ENCODE data around the gene ATP4A.

Gene ATP4A

DNA sequence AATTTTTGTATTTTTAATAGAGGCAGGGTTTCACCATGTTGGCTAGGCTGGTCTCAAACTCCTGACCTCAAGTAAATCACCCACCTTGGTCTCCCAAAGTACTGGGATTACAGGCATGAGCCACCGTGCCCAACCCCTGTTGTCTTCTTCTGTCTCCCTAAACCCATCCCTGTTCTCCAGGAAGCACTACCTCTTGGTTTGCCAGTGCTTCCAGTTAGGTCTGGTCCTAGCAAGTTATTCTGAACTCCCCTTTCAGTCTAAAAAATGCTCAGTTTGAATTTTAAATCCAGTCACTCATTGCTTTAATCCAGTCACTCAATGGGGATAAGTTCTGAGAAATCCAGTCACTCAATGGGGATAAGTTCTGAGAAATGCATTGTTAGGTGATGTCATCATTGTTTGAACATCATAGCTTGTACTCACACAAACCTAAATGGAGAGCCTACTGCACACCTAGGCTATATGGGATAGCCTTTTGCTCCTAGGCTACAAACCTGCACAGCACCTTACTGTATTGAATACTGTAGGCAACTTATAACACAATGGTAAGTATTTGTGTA lies 8.0 kb upstream of the ATP4A start:
- TF ChIP-seq, protein P1, sequence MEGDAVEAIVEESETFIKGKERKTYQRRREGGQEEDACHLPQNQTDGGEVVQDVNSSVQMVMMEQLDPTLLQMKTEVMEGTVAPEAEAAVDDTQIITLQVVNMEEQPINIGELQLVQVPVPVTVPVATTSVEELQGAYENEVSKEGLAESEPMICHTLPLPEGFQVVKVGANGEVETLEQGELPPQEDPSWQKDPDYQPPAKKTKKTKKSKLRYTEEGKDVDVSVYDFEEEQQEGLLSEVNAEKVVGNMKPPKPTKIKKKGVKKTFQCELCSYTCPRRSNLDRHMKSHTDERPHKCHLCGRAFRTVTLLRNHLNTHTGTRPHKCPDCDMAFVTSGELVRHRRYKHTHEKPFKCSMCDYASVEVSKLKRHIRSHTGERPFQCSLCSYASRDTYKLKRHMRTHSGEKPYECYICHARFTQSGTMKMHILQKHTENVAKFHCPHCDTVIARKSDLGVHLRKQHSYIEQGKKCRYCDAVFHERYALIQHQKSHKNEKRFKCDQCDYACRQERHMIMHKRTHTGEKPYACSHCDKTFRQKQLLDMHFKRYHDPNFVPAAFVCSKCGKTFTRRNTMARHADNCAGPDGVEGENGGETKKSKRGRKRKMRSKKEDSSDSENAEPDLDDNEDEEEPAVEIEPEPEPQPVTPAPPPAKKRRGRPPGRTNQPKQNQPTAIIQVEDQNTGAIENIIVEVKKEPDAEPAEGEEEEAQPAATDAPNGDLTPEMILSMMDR (IDR thresholded peaks at IDR 0.05; ENCODE audit: insufficient read depth, low read length, missing control alignments), result no peak
- POLR2A ChIA-PET, result no interaction called here
- CTCF ChIA-PET, result no interaction called here
- DNase-seq (ENCODE audit: low read depth, low spot score), result no peak
- no peak overlapping the region for H3K4me3 ChIP-seq (ENCODE audit: low read depth, low read length)

DNA sequence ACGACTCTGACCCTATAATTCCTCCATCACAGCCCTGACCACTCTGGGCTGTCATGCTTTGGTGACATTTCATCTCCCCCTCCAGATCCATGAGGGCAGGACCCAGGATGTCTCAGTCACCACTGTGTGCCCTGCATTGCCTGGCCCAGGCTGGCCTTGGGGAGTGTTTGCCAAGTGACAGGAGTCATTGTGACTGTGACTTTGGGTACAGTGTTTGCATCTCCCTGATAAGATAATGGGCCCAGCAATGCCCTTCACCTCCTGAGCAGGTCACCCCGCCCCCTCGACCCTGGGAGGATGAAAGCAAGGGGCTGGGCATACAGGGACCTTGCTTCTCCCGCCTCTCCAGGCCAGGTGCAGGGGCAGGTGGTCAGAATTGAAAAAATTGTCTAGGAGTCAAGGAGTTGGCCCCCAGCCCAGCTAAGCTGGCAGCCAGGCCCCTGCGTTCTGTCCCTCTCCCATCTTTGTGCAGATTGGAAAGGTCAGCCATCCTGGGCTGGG lies 5.9 kb upstream of the ATP4A start:
- no peak overlapping the region for H3K4me3 ChIP-seq (ENCODE audit: low read depth, low read length)
- ChIA-PET CTCF (interaction anchor here (1.1 to 1.6 kb wide), 2 partner anchors 20 to 59 kb away, joined by 3 to 5 read pairs; no protein-coding TSS in a partner anchor), POLR2A (no interaction called here)
- DNase-seq (ENCODE audit: low read depth, low spot score), result no peak
- TF ChIP-seq, protein P1 (IDR thresholded peaks at IDR 0.05; ENCODE audit: insufficient read depth, low read length, missing control alignments), result no peak

DNA sequence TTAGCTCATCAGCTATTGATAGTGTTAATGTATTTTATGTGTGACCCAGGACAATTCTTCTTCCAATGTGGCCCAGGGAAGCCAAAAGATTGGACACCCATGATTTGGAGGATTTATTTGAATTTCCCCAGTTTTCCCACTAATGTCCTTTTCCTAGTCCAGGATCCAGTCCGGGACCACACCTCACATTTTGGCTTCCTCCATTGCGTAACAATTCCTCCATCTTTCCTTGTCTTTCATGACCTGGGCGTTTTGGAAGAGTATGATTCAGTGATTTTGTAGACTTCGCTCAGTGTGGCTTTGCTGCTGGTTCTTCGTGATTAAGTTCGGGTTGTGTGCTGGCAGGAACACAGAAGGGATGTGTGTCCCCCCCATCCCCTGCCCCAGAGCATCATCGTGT lies 3.3 kb upstream of the ATP4A start:
- TF ChIP-seq, protein P1 (IDR thresholded peaks at IDR 0.05; ENCODE audit: insufficient read depth, low read length, missing control alignments), result no peak
- POLR2A ChIA-PET, result no interaction called here
- CTCF ChIA-PET, result interaction anchor here (3.9 kb wide), 1 partner anchor 18 kb away, joined by 14 read pairs; no protein-coding TSS in a partner anchor
- no peak overlapping the region for H3K4me3 ChIP-seq (ENCODE audit: low read depth, low read length)
- no peak for DNase-seq (ENCODE audit: low read depth, low spot score)

DNA sequence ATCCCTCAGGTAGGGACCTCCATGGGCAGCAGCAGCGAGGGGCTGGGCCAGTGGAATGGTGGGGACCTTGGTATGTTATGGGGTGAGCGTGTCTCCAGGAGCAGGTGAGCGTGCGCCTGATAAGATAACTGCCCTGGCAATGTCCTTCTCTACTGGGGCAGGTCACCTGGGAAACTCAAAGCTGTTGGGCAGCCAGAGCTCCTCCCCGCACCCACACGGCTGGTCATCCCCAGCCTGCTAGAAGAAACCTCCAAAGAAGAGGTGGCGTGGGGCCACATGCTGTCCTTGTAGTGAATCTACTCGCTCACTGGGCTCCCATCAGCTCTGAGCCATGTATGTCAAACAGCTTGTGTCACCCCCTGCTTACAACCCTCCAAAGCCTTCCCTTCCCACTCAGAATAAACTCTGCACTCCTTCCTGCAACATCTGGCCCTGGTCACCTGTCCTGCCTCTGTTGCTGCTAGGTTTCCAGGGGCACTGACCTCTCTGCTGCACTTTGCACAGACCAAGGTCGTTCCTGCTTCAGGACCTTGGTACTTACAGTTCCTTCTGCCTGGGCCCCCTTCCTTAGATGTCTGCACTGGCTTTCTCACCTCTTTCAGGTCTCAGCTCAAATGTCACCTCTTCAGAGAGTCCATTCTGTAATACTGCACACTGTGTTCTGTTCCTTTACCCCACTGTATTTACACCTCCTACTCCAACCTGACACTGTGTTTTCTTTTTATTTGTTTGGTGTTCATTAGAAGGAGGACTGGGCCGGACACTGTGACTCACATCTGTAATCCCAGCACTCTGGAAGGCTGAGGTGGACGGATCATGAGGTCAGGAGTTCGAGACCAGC lies 1.8 kb upstream of the ATP4A start:
- TF ChIP-seq, protein P1 (IDR thresholded peaks at IDR 0.05; ENCODE audit: insufficient read depth, low read length, missing control alignments), result no peak
- no peak overlapping the region for H3K4me3 ChIP-seq (ENCODE audit: low read depth, low read length)
- ChIA-PET POLR2A (no interaction called here), CTCF (interaction anchor here (1.0 to 3.9 kb wide), 2 partner anchors 16 to 56 kb away, joined by 3 to 14 read pairs; no protein-coding TSS in a partner anchor)
- DNase-seq (ENCODE audit: low read depth, low spot score), result no peak

DNA sequence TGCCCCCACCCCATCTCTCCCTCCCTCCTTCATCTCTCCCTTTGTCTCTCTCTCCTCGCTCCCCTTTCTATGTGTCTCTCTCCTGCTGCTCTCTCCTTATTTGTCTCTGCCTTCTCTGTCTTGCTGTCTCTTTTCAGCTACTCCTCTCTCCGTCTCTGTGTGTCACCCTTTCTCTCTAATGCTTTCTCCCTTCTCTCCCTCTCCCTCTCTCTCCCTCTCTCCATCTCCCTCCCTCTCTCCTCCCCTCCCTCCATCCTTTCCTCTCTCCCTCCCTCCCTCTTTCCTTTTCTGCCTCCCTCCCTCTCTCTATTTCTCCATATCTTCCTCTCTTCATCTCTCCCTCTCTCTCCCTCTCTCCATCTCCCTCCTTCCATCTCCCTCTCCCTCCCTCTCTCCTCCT lies 682 bp downstream of the ATP4A start:
- ChIA-PET POLR2A (no interaction called here), CTCF (interaction anchor here (1.0 kb wide), 1 partner anchor 13 kb away, joined by 5 read pairs; no protein-coding TSS in a partner anchor)
- DNase-seq (ENCODE audit: low read depth, low spot score), result no peak
- TF ChIP-seq, protein P1 (IDR thresholded peaks at IDR 0.05; ENCODE audit: insufficient read depth, low read length, missing control alignments), result no peak
- H3K4me3 ChIP-seq (ENCODE audit: low read depth, low read length), result no peak overlapping the region

DNA sequence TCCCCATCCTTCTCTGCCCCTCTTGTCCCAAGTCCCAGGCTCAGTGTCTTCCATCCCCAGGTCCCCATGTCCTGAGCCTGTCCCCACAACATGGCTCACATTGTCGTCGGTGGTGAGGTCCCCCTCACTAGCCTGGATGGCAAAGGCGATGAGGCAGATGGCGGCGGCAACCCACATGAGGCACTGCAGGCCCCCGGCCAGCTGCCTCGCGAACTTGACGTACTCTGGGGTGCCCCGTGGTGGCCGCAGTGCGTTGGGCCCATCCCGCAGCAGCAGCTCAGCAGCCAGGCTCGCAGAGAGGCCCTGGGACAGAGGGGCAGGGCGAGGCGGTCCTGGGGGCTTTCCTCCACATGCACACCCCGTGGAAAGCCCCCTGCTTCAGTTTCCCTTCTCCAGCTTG lies 1.1 kb downstream of the ATP4A start:
- CTCF ChIA-PET, result no interaction called here
- DNase-seq (ENCODE audit: low read depth, low spot score), result no peak
- TF ChIP-seq, protein P1 (IDR thresholded peaks at IDR 0.05; ENCODE audit: insufficient read depth, low read length, missing control alignments), result no peak
- no peak overlapping the region for H3K4me3 ChIP-seq (ENCODE audit: low read depth, low read length)
- POLR2A ChIA-PET, result no interaction called here
